T-helper 22 cell (primary cell): Measurements from ENCODE around the gene ACER2.
"Not testable (repeated sequence)": the region's sequence is repeated elsewhere in the genome, so short reads cannot be mapped to it uniquely, and the experiment has no call there.

ENCODE experiments used
- DNase-seq: peaks from one replicate; pipeline ENCODE4 v3.0.0-alpha.2; 2020; ENCODE audit warnings: low read depth

The ACER2 gene

DNA sequence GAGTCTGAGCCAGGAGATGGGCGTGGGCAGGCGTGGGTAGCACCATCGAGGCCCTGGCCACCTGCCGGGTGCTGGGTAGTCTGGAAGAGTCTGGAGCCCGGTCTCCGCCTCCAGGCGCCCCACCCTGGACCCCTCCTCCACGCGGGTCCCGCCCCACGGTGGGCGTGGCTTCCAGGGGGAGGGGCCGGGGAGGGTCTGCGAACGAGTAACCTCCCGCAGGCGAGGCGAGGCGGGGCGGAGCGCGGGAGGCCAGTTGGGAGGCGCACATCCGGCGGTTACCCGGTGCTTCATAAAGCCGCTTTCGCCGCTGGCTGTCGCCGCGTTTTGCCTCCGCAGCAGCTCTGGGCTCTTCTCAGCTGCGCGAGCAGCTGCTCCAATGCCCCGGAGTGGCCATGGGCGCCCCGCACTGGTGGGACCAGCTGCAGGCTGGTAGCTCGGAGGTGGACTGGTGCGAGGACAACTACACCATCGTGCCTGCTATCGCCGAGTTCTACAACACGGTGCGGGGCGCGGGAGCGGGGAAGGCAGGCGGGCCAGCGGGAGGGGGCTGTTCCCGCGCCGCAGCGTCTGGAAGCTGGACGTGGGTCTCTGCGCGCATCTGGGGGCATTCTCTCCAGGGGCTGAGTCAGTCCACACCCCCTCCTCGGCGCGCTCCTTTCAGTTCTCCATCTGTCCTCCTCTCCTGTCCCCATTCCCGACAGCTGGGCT lies at the start of gene ACER2:
Gene ACER2, plus strand, starts transcription at position 317 of the 708 bp plus-strand sequence. Its CDS starts 76 bp downstream, at position 393.
- peak; percentile 86 for DNase-seq

DNA sequence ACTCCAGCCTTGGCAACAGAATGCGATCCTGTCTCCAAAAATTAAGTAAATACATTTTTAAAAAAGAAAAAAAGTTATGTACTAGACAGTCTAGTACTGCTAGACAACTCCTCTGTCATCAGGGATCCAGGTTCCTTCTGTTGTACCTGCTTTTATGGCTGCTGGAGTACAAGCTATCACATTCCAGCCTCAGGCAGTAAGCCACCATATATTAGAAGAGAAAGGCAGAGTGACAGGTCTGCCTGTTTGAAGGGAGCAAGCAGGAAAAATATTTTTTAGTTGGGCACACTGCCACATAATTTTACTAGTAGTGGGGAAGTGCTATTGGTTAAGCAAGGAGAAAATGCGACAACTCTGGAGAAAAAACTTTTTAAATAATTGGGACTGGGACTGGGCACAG lies 39.7 kb upstream of the ACER2 start:
- no peak for DNase-seq

DNA sequence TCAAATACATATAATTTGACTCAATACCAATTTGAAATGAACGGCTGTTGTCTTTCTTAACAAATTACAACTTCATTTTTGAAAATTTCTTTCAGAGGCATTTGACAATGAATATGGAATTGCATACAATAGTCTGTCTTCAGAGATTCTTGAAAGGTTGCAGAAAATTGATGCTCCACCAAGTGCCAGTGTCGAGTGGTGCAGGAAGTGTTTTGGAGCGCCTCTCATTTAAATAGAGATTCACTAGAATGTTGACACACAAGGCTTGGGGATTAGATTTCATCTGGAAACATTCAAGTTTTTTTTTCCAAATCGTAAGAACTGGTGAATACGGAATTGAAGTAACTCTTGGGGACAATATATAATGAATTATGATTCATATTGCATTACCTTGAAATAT lies 36.9 kb upstream of the ACER2 start:
- DNase-seq, result no peak

DNA sequence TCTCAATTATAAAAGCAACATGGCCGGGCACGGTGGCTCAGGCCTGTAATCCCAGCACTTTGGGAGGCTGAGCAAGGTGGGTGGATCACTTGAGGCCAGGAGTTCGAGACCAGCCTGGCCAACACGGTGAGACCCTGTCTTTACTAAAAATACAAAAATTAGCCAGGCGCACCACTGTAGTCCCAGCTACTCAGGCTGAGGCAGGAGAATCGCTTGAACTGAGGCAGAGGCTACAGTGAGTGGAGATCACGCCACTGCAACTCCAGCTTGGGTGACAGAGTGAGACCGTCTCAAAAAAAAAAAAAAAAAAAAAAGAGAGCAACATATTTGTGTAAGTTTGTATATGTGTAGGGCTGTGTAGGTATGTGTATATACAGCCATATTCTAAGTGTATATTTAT lies 36.2 kb upstream of the ACER2 start:
- DNase-seq, result no peak

DNA sequence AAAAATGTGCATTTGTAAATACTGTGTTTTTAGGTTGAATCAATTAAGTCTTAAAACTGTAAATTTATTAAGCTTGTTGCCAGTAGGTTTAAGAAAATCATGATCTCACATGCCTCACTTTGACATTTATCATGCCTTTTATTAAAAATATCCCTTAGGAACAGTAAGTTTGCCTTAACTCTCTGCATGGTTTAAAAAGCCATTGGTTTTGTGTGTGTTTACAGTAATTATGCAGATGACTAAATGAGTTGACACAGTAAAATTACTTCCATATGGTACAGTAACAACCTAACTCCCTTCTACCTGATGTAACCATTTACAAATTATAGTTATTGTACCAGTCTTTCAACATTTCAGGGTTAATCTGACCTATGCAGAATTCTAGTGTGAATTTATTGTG lies 35.3 kb upstream of the ACER2 start:
- DNase-seq, result no peak

DNA sequence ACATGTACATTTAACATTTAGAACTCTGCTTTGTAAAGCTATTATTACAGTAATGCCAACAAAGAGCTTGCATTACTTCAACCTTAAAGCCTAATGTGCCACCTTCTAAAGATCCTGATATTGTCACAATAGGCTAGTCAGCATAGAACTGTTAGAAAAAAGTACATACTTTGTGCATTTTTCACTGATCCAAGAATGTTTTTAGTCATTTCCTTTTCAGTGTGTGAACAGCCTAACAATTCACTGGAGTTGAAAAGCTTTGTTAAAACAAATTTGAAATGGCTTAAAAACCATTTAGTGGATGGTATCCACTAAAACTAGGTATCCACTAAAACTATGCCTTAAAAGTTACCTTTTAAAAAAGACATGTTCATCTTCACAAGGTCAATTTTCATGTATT lies 33.3 kb upstream of the ACER2 start:
- DNase-seq, result no peak

DNA sequence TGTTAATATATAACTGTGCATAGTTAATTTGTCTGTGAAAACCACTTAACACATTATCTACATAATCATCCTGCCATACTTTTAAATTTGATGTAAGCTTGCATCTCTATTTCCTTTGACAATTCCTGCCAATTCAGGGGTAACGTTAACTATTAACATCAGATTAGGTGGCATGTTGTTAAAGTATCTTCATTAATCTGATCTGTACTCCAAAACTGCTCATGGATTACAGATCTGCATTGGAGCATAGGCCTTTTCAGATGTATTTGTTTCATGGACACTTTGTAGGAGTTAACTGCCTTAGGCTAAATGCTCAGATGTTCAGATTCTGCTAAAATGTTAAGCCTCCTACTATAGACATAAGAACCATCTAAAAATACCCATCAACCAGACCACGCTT lies 31.9 kb upstream of the ACER2 start:
- DNase-seq, result no peak

DNA sequence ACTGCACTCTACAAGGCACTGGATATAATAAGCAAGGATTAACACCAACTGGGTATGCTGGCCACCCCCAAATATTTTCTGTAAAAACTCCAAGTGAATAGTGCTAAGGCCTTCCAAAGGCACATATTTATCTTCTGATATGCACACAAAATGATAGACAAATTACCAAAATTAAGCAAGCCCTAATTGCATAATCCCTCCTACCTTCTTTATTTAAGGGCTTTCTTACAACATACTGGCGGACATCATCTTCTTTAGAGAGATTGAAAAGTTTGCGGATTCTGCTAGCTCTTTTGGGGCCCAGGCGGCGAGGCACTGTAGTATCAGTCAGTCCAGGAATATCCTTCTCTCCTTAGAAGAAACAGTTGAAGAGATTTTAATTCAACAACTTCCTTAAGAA lies 30.6 kb upstream of the ACER2 start:
- DNase-seq, result no peak

DNA sequence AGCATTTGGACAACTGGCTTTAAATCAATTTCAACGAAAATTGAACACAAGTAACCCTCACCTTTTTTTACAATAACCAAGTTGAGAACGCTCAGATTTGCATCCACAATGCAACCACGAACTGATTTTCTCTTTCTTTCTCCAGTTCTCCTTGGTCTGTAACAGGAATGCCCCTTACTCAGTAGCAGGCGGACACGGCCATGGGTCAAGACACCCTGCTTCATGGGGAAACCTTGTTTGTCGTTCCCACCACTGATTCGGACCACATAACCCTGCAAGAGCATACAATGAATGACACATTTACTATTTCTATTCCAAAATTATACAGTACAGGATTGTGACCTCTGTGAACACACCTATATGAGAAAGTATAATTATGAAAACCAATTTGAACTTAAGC lies 30.2 kb upstream of the ACER2 start:
- DNase-seq, result no peak

DNA sequence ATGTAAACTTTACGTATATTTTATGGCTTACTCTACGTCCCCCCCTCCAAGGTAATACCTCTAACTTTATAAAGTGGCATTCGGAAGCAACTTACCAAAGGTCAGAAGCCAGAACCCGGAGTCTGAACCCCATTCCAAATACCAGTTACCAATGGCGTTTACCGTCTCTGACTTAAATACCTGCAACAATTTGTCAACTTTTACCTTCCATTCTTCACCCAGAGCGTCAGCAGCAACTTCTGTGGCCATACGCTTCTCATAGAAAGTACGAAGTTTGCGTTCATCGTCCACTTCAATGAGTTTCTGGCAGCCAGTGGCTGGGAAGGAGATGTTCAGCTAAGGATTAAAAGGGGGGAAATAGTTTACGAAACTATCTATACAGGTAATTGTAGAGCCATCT lies 29.5 kb upstream of the ACER2 start:
- DNase-seq, result no peak

DNA sequence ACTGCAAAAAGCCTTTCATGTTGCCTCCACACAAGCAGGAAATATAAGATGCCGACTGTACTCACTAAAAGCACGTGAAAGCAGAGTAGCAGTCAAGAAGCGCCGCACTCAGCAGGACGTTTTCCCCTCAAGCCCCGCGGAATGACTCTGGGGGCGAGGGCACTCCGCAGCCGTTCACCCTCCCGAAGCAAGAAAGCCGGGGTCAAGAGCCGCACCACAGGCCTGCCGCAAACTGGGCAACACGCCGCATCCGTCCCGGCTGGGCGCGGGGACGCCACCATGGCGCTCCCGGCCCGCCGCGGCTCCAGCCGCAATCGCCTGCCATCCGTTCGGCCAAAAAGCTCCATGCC lies 29.1 kb upstream of the ACER2 start:
- peak; percentile 24 for DNase-seq

DNA sequence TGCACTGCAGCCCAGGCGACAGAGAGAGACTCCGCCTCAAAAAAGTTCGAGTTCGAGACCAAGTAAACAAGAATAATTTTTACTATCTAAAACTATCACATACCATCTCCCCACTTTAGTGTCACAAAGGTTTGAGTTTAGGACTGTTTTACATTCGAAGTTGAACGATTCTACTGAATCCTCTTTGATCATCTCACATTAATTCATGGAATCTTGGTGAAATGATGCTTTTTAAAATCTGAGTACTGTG lies 28.1 kb upstream of the ACER2 start:
- DNase-seq, result no peak

DNA sequence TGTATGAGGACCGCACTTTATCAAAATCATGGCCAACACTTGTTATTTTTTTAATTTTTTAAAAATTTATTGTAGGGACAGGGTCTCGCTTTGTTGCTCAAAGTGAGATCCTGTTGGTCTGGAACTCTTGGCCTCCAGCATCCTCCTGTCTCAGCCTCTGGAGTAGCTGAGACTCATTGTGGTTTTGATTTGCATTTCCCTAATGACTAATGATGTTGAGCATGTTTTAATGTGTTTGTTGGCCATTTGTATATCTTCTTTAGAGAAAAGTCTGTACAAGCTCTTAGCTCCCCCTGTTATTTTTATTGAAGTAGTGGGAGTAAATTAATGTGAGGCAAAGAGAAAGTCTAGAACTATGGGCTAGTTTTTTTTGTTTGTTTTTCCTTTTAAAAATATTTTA lies 27.2 kb upstream of the ACER2 start:
- no peak for DNase-seq

DNA sequence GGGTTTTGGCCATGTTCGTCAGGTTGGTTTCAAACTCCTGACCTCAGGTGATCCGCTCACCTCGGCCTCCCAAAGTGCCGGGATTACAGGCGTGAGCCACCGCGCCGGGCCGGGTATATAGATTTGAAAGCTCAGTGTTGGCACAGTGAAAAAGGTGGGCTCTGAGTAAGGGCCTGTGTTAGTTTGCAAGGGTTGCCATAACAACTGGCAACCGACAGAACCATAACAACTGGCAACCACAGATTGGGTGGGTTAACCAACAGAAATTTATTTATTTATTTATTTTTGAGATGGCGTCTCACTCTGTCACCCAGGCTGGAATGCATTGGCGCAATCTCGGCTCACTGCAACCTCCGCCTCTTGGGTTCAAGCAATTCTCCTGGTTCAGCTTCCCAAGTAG lies 23.6 kb upstream of the ACER2 start:
- DNase-seq, result not testable (repeated sequence)

DNA sequence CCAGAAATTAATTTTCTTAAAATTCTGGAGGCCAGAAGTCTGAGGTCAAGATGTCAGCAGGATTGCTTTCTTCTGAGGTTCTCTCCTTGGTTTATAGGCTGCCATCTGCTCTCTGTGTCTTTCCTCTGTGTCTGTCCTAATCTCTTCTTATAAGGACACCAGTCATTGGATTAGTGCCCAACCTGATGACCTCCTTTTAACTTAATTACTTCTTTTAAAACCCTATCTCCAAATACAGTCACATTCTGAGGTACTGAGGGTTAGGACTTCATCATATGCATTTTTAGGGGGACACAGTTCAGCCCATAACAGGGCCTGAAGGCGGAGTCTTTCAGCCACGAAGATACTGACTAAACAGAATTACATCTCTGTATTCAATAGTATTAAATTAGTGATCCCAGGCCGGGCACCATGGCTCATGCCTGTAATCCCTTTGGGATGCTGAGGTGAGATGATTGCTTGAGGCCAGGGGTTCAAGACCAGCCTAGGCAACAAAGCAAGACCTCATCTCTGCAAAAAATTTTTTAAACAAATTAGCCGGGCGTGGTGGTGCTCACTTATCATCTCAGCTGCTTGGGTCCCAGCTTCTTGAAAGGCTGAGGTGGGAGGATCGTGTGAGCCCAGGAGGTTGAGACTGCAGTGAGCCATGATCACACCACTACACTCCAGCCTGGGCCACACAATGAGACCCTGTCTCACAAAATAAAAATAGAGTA lies 22.9 kb upstream of the ACER2 start:
- no peak for DNase-seq

DNA sequence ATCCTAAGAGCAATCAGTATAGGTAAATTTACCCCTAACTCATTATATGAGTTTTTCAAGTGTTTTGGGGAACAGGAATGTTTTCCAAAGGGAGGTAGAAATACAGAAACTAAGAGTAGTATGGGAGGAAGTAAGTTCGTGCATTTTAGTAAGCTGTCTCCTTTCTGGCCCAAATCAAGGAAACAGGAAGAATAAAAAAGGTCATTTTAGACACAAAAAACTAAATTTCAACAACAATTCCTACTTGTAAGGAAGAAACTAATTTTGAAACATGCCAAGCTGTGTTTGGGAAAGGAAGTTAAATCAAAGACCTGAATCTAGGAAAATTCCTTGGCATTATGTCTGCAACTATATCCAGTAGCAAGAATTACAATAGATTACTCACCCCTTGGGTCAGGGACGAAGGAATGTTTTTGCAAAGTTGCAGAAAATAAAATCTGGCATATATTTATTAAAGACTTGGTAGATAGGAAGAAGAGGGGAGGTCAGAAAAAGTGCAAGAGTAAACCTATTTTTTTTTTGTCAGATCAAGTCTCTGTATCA lies 22.2 kb upstream of the ACER2 start:
- DNase-seq, result no peak

DNA sequence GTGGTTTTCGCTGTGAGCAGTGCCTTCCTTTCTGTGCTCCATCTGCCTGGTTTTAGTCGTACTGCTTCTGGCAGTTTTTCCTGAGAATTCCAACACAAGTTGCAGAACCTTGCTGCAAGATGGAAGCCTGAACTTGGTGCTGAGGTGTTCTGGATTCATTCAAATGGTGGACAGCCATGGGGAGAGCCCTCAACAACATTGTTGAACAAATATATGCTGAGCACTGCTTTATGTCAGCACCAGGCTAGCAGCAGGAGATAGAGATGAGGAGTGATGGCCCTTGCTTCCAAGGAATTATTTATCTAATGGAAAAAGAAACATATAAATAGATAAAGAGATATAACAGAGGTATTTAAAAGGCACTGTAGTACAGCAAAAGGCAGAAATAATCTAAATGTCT lies 21.5 kb upstream of the ACER2 start:
- no peak for DNase-seq

DNA sequence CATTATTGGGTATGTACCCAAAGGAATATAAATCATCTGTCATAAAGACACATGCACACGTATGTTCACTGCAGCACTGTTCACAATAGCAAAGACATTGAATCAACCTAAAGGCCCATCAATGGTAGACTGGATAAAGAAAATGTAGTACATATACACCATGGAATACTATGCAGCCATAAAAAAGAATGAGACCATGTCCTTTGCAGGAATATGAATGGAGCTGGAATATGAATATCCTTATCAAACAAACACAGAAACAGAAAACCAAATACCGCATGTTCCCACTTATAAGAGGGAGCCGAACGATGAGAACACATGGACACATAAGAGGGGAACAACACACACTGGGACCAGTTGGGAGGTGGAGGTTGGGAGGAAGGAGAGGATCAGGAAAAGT lies 19.3 kb upstream of the ACER2 start:
- DNase-seq, result not testable (repeated sequence)

DNA sequence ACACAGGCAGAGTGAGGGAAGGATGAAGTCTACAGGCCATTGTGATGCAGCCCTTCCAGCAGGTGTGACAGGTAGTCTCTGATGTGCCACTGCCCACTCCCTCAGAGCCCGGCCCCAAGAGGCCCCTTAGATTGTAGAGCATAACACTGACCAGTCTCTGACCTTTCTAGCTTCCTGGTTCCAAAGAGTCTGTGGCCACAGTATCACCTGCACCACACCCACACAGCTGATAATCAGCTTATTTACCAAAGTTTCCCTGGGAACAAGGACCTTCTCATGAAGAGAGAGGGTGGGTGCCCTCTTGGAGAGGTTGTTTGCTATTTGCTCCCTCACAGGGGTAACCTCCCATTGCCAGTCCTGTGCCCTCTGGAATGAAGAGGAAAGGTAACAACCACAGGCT lies 11.0 kb upstream of the ACER2 start:
- DNase-seq, result no peak

DNA sequence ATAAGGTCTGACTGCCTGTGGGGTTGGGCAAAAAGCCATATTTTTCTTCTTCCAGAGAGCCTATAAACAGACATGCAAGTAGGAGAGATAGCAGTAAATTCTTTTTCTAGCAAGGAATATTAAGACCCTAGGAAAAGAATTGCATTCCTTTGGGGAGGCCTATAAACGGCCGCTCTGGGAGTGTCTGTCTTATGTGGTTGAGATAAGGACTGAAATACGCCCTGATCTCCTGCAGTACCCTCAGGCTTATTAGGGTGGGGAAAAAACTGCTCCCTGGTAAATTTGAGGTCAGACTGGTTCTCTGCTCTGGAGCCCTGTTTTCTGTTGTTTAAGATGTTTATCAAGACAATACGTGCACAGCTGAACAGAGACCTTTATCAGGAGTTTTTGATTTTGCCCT lies 5.6 kb upstream of the ACER2 start:
- not testable (repeated sequence) for DNase-seq

DNA sequence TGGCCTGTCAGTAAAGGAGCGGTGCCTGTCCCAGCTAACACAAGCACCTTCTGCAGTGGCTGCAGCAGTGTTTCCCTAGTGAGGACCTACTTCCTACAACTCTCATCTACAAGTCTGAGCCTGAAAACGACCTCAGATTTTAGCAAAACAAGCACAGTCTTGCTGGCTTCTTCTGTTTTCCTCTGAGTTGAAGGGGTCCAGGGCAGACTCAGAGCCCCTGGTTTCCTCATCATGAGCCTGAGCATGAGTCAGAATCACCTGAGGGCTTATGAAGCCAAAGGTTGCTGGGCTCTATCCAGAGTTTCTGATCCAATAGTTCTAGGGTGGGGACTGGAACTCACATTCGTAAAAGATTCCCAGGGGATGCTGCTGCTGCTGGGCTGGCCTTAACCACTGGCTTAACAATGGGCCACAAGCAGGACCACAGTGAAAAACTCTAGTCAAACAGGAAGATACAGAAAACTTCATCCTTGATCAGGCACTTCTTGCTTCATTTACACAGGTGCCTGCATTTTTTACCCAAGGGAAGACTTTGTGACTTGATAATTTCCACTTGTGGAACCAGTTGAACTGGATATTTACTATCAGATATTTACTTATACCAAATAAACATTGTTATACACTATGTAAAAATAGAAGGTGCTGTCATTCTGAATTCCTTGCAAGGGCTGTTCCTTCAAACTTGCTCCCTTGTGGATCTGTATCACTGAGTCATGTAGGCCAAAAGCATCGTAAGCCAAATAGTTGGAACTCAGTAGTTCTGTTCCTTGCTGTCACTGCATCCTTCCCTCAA lies 4.3 kb upstream of the ACER2 start:
- no peak for DNase-seq

DNA sequence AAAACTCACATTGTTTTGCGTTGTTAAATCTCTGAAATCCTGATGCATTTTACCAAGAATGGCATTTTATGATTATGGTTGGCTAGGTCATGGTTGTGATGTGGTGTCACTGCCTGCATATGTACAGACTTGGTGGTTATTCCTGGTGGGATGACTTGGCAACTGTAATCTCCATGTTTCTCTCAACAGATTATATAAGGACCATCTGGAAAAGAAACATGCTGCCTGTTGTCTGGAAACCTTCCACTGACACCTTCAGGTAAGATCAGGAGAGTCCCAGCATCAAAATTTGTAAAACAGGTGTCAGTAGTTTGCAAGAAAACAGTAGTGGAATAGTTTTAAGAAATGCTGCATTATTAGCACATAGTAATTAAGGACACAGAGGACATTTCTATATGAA lies 3.0 kb upstream of the ACER2 start:
- no peak for DNase-seq

DNA sequence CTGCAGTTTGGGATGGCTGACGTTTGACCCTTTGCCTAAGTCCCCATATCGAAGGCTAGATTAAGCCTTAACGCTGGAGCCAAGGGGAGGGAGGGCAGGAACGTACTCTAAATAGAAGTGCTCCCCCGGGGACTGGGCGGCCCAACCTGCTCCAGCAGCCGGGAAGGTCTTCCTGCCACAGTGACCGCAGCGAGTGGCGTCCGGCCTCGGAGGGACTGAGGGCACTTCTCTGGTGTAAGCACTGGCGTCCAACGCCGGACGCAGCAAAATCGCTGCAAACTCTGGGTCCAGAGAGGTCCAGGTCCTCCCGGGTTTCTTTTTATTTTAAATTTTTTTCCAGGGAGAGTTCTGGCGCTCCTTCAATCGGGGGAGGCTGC lies 505 bp upstream of the ACER2 start:
- no peak for DNase-seq
